Renal pelvis (tissue), 12 donors: Measurements from ENCODE around the gene SLC5A10. TPM values are rescaled to one million over a fixed set of nuclear protein-coding genes. Genes with fewer than 3 reads are reported as not detected.
"Not testable (repeated sequence)": the region's sequence is repeated elsewhere in the genome, so short reads cannot be mapped to it uniquely, and the experiment has no call there.

Experiments used
- DNase-seq: peaks from one replicate; pipeline ENCODE4 v3.0.0-alpha.2; 2013
- long read RNA-seq, 16 experiments: transcript quantifications; one replicate each; lab custom pipeline, GENCODE V29; 2026
- polyA plus RNA-seq, 3 donors: library from polyadenylated mRNA; unstranded; fragments of 120-200 nt; gene quantifications; one replicate each; pipeline ENCODE4 v1.2.1, GENCODE V29; 2013; ENCODE audit not compliant: insufficient read length in 3 of 3

Gene SLC5A10
- under 1 TPM; 0.43 to 0.93 (median 0.55) TPM for polyA plus RNA-seq
- long read RNA-seq, donor 1: 0 reads
- long read RNA-seq, donor 2: 0 reads
- long read RNA-seq, donor 3, partial matches to known transcripts: 0 of 1 reads
- long read RNA-seq, donor 3, other reads (novel, unspliced or antisense): 0 of 1 reads
- long read RNA-seq, donor 4: 0 reads
- long read RNA-seq, donor 5: 0 reads
- long read RNA-seq, donor 6: 0 reads
- long read RNA-seq, donor 7: 0 reads
- long read RNA-seq, donor 8: 0 reads
- long read RNA-seq, donor 9: 0 reads
- long read RNA-seq, donor 10: 0 reads
- long read RNA-seq, donor 11: 0 reads
- long read RNA-seq, donor 12: 0 reads
- long read RNA-seq, donor 13: 0 reads
- long read RNA-seq, donor 14: 0 reads
- long read RNA-seq, donor 15: 0 reads
- long read RNA-seq, donor 16: 0 reads

- no peak for DNase-seq
Observed at GRCh38 chr17:18951941-18952842, at the start of gene SLC5A10. SLC5A10 (plus strand) TSS chr17:18952165; CDS start chr17:18952206, 41 bp downstream.

- no peak for DNase-seq
Observed at GRCh38 chr17:18904482-18904881, 47.5 kb upstream of the SLC5A10 start.

GRCh38 chr17:18905226-18905625 lies 46.7 kb upstream of the SLC5A10 start:
- DNase-seq: no peak

DNA sequence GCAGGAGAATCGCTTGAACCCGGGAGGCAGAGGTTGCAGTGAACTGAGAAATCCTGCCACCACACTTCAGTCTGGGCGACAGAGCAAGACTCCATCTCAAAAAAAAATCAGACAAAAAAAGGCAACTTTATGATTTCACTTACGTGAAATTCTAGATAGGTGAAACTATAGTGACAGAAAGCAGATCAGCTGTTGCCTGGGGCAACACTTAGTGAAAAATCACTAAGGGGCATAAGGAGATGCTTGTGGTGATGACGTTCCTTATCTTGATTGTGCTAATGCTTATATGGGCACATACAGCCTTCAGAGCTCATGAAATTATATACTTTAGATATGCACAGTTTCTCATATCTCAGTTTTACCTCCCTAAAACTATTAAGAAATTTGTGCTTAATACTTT lies 41.6 kb upstream of the SLC5A10 start:
- DNase-seq: no peak

DNA sequence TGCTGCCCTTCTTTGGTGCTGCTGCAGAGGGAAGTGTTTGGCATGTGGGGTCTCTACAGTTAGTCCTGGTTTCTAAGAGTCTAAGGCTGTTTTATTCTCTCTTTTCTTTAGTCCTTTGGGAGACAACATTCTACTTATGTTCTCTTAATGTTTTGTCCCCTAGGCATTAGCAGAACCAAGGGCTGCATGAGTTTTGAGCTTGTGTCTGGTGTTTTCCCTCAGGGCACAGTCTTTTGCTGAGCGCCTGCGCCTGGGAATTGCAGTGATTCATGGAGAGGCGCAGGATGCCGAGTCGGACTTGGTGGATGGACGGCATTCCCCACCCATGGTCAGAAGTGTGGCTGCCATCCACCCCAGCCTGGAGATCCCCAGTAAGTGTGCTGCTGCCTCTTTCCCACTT lies 41.1 kb upstream of the SLC5A10 start:
- no peak for DNase-seq

GRCh38 chr17:18916816-18917500 lies 35.0 kb upstream of the SLC5A10 start:
- DNase-seq: no peak

DNA sequence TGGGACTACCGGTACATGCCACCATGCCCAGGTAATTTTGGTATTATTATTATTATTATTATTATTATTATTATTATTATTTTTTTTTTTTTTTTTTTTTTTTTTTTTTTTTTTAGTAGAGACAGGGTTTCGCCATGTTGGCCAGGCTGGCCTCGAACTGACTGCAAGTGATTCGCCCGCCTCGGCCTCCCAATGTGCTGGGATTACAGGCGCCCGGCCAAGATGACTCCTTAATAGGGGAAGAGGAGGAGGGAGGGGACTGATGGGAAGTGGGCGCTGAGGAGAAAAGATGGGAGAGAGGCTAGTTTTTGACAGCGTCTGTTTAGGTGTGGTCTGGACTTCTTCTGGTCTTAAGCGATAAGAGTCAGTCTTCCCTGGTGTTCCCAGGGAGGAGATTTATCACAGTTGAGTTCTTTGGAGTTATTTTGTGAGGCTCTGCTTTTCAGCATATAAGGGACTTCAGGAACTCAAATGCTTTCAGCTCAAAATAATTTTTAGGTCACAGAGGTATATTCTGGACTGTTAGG lies 34.4 kb upstream of the SLC5A10 start:
- DNase-seq: no peak

- DNase-seq: no peak
Observed at GRCh38 chr17:18919963-18920362, 32.0 kb upstream of the SLC5A10 start.

DNA sequence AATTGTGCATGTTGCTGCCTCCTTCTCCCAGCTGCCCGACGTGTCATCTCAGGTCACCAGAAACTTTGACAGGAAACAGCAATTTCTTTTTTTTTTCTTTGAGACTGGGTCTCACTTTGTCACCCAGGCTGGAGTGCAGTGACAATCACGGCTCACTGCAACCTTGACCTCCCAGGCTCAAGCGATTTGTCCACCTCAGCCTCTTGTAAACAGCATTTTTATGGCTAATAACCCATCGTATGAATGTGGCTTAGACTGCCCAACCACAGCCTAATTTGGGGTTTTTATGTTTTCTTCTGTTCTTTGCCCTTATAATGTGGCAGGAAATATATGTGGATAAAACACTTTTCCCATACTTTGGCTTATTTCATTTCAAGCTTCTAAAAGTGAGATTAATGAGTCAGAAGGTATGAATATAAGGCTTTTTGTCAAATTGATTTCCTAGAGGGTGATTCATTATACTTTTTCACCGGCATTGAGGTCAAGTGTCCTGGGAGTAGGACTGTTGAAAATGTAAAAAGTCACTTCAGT lies 31.0 kb upstream of the SLC5A10 start:
- no peak for DNase-seq

DNA sequence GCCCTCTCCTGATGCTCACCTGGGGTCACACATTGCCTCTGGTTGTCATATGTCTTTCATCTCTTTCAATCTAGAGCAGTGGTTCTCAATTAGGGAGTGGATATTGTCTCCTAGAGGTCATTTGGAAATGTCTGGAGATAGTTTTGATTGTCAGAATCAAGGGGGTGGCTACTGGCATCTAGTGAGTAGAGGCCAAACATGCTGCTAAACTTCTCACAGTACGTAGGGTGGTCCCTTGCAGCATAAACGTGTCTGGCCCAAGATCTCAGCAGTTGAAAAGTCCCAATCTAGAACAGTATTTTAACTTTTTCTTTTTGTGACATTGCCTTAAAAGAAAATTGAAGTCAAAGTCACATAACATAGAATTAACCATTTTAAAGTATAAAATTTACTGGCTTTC lies 30.5 kb upstream of the SLC5A10 start:
- no peak for DNase-seq

DNA sequence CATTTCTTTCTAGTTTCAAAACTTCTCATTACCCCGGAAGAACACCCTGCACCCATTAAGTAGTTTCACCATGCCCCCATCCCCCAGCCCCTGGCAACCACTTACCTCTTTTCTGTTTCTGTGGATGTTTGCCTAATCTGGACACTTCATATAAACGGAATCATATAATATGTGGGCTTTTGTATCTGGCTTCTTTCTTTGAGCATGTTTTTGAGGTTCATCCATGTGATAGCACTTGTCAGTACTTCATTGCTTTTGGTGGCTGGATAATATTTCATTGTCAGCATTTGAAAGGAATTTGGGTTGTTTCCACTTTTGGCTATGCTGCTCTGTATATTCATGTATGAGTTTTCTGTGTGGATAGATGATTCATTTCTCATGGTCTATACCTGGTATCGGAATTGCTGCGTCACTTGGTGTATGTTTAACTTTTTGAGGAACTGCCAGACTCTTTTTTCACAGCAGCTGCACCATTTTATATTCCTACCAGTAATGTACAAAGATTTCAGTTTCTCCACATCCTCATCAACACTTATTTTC lies 30.0 kb upstream of the SLC5A10 start:
- DNase-seq: no peak

DNA sequence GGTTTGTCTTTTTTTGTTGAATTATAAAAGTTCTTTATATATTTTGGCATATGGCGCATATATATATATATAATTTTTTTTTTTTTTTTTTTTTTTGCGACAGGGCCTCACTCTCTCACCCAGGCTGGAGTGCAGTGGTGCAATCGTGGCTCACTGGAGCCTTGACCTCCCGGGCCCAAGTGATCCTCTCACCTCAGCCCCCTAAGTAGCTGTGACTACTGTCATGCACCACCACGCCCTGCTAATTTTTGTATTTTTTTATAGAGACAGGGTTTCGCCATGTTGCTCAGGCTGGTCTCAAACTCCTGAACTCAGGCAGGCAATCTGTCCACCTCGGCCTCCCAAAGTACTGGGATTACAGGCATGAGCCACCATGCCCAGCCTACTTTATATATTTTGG lies 29.4 kb upstream of the SLC5A10 start:
- DNase-seq: not testable (repeated sequence)

DNA sequence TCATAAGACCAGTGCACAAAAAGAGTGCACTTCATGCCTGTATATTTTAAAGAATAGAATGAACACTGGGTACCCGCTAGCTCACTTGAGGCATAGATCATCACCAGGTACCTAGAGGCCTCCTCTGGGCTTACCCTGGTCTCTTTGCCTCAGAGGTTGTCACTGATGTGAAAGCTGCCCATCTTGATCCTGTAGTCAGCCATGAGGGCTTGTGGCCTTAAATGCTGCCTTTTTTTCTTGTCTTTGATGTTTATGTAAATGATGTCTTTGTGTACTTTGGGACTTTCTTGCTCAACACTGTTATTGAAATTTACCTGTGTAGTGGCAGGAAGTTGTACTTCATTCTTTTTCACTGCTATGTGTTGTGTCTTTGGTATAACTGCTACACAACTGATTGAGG lies 26.8 kb upstream of the SLC5A10 start:
- DNase-seq: no peak

DNA sequence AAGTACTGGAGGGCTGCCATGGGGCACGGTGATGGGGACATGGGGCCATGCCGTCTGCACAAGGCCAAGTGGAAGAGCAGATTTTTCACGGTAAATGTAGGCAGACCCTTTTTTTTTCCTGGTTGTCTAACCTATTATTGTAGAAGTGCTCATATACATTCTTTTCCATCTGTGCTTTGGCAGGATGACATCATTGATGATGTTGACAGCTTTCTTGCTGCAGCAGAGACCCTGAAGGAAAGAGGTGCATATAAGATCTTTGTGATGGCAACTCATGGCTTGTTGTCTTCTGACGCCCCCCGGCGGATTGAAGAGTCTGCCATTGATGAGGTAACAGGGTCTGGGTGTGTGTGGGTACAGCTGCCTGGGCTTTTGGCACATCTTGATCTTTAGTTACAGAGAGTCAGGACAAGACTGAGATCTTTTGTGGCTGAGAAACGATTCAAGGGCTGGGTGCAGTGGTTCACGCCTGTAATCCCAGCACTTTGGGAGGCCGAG lies 23.3 kb upstream of the SLC5A10 start:
- no peak for DNase-seq

DNA sequence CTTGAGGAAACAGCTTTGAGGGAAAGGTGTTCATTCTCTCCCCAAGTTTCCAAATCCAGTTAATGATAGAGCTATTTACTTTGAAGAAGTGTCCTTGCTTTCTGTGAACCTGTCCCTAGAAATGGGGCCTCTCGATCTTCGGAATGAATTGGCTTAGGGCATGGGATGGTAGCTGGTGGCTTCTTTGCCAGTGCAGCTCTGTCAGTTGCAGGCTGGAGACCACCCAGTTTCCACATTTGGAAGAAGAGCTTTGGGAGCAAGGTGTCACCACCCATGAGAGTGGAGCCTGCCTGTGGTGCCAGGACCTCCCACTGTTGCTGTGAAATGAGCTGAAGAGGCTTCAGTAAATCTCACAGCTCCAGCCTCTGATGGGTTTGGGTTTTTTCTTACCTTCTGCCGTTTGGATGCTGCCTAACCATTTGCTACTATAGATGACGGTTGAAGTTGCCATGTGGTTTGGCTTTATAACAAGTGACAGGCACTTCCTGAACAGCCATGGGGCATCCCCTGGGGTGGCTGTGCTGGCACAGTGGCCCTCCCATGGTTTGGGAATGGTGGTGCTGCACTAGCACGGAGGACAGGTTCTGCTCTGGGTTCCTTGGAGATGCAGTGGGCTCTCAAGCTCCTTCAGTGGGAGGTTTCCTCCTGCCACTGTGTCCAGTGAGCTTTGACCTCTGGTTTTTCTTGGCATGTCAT lies 19.5 kb upstream of the SLC5A10 start:
- DNase-seq: no peak

DNA sequence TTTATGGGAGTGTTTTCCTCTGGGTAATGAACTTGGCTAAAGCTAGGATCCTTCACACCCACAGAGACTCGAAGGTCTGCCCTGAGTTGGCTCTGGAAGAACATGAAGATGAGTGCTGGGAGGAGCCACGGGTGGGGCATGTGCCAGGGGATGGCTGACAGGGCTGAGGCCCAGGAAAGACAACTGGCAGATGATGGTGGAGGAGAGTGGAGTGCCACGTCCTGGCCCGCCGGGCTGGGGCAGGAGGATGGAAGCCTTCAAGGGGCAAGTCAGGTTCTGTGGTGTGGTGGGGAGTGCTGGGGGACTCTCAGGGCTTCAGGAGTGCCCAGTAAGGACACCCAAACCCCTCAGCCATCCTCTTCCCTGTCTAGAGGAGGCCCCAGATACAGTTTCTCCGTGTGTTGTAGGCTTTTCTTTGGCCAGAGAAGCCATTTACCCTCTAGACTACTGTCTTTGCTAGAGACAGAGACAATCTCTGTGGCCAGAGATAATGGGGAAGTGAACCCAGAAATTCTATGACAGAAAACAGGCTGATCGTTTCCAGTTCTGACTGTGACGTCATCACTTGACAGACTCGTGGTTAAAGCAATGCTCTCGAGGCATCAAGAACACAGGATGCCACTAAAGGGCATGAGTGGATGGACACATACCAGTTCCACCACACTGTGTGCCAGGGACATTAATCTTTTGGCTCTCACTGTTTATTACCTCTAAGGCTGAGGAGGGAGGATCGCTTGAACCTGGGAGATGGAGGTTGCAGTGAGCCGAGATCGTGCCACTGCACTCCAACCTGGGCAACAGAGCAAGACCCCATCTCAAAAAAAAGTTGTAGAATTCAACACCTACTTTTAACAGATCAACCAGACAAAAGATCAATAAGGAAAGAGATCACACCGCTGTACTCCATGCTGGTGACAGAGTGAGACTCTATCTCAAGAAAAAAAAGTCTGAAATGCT lies 18.6 kb upstream of the SLC5A10 start:
- no peak for DNase-seq

DNA sequence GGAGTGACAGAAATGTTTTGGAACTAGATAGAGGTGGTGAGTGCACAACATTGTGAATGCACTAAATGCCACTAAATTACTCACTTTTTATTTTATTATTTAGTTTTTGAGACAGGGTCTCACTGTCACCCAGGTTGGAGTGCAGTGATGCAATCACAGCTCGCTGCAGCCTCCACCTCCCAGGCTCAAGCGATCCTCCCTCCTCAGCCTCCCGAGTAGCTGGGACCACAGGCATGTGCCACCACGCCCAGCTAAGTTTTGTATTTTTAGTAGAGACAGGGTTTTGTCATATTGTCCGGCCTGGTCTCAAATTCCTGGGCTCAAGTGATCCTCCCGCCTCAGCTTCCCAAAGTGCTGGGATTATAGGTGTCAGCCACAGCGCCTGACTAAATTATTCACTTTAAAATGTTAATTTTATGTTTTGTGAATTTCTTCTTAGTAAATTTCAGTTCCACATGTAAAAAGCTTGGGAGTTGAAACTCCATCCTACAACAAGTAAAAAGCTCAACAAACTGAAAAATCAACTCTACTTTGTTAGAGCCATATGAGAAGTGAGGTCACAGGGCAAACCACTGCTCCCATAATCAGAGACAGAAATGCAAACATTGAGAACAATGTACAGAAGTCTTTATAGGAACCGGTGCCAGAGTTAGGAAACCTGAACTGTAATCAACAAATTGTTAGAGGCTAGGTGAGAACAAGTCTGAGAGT lies 13.8 kb upstream of the SLC5A10 start:
- no peak for DNase-seq

GRCh38 chr17:18938692-18939023 lies 13.3 kb upstream of the SLC5A10 start:
- DNase-seq: no peak

- DNase-seq: no peak
Observed at GRCh38 chr17:18944646-18945045, 7.3 kb upstream of the SLC5A10 start.
